Measurements from ENCODE around the gene PNO1.

The PNO1 gene

DNA sequence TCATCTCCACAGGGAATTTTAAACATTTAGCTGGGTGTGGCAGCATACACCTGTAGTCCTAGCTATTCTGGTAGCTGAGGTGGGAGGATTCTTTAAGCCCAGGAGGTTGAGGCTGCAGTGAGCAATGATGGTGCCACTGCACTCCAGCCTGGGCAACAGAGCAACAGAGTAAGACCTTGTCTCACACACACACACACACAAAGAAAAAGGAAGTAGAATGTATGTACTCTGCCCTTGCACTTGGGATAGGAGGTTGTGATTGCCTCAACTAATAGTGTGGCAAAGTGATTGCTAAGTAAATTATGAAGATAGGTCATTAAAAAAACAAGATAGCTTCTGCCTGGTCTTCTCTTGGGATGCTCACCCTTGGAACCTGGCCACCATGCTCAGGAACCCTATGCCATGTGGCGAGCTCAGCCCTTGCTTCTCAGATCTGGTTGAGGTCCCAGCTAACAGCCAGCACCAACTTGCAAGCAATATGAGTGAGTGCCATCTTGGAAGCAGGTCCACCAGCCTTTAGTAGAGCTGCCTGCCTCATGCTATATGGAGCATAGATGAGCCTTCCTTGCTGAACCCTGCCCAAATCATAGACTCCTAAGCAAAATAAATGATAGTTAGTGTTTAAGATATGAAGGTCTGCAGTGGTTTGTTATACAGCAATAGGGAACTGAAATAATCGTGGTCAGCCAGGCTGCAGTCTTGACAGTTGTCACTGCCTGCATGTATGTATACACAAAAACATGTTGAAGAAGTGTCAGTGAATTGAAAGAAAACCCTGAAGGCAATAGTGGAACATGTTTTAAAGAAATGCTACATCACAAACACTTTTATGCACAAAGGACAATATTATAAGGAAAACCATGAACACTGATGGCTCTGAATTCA, 30.1 kb upstream of the PNO1 start:
- no peak overlapping the region for H3K4me3 ChIP-seq (ENCODE audit: low read depth, low read length)
- H3K36me3 ChIP-seq (replicated peaks): no peaks in the 10 kb centered on the region
- no peak for DNase-seq
- H3K27ac ChIP-seq: no peak overlapping the region
- H3K27me3 ChIP-seq (replicated peaks): no peaks in the 10 kb centered on the region
- TF ChIP-seq CTCF (IDR thresholded peaks at IDR 0.05; ENCODE audit: low read depth, low read length, missing control alignments): no peak
- in situ Hi-C loops (cut with HindIII; ENCODE audit: low pct_ligation_motif_present, low sequenced_read_pairs): no loop called here

DNA sequence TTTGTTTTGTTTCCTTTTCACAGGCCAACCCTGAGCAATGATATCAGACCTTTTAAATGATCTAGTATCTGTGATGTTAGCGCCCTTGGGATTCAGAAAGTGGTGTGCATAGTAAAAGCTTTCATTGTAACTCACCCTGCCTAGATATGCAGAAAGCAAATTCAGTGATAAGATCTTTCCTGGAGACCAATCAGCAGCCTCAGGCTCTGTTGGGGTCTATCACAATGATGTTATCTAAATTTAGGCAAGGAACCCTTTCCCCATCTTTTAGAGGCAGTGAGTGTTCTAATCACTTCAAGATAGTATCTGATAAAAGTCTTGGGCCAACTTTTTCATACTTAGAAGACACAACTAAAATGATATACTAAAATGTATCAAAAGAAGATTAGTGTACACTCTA, 23.6 kb upstream of the PNO1 start:
- H3K4me3 ChIP-seq (ENCODE audit: low read depth, low read length): no peak overlapping the region
- no peaks in the 10 kb centered on the region for H3K27me3 ChIP-seq (replicated peaks)
- peaks cover 5% of the 10 kb centered on the region for H3K36me3 ChIP-seq (replicated peaks)
- no peak for DNase-seq
- H3K27ac ChIP-seq: no peak overlapping the region
- no peak for TF ChIP-seq CTCF (IDR thresholded peaks at IDR 0.05; ENCODE audit: low read depth, low read length, missing control alignments)
- in situ Hi-C loops (cut with HindIII; ENCODE audit: low pct_ligation_motif_present, low sequenced_read_pairs): no loop called here

DNA sequence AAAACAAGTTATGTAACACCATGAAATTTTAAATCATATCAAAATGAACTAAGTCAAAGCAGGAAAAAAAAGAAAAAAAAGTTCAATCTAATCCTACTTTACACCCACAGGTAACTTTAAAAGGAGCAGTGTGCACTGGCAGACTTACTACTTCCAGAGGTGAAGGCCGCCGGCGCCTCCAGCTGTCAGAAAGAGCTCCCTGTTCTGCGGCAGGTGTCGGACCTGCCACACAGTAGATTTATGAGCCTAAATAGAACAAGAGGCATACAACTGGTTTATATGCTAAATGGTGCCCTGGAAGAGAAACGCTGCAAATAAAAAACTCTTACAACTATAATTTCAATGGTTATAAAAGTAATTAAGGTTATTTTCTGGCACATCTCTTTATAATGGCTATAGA, 23.1 kb upstream of the PNO1 start:
- in situ Hi-C loops (cut with HindIII; ENCODE audit: low pct_ligation_motif_present, low sequenced_read_pairs): no loop called here
- DNase-seq: no peak
- H3K27ac ChIP-seq: no peak overlapping the region
- TF ChIP-seq CTCF (IDR thresholded peaks at IDR 0.05; ENCODE audit: low read depth, low read length, missing control alignments): no peak
- no peaks in the 10 kb centered on the region for H3K27me3 ChIP-seq (replicated peaks)
- H3K4me3 ChIP-seq (ENCODE audit: low read depth, low read length): no peak overlapping the region
- peaks cover 5% of the 10 kb centered on the region for H3K36me3 ChIP-seq (replicated peaks)

GRCh38 chr2:68135448-68136320, 22.0 kb upstream of the PNO1 start:
- no peak for DNase-seq
- in situ Hi-C loops (cut with HindIII; ENCODE audit: low pct_ligation_motif_present, low sequenced_read_pairs): no loop called here
- Histone ChIP-seq H3K27ac (no peak overlapping the region), H3K36me3 (replicated peaks) (peaks cover 5% of the 10 kb centered on the region), H3K27me3 (replicated peaks) (no peaks in the 10 kb centered on the region), H3K4me3 (ENCODE audit: low read depth, low read length) (no peak overlapping the region)
- TF ChIP-seq CTCF (IDR thresholded peaks at IDR 0.05; ENCODE audit: low read depth, low read length, missing control alignments): no peak

- H3K27ac ChIP-seq: no peak overlapping the region
- no peak for TF ChIP-seq CTCF (IDR thresholded peaks at IDR 0.05; ENCODE audit: low read depth, low read length, missing control alignments)
- H3K4me3 ChIP-seq (ENCODE audit: low read depth, low read length): no peak overlapping the region
- no peaks in the 10 kb centered on the region for H3K36me3 ChIP-seq (replicated peaks)
- in situ Hi-C loops (cut with HindIII; ENCODE audit: low pct_ligation_motif_present, low sequenced_read_pairs): no loop called here
- no peak for DNase-seq
- no peaks in the 10 kb centered on the region for H3K27me3 ChIP-seq (replicated peaks)
Observed at GRCh38 chr2:68141875-68142274, 15.8 kb upstream of the PNO1 start.

Data from brain microvascular endothelial cell (primary cell).